T-cell (primary cell): ENCODE data around the gene NT5DC4. TPM values are rescaled to one million over a fixed set of nuclear protein-coding genes. Genes with fewer than 3 reads are reported as not detected.

Experiments
- ATAC-seq, 4 experiments: fragments of 200-7000 bp in 3 of 4; fragments of 150-1000 bp in 1 of 4; cut with Tn5 transposase; replicated peaks in 1 of 4; 1 replicate in 3 of 4; 2 replicates in 1 of 4; pipeline ENCODE4 v1.10.0; 2021; ENCODE audit warnings: moderate library complexity in 3 of 4, mild to moderate bottlenecking in 2 of 4, moderate number of reproducible peaks in 1 of 4
- CTCF ChIA-PET, 2 donors: fragments of 300-600 bp; sonication (Branson Sonifier 250); formaldehyde crosslinking; loops; one replicate each; lab custom pipeline; 2022; ENCODE audit warnings: antibody characterized with exemption in 2 of 2; lab: Charles Lee
- POLR2A ChIA-PET, 2 donors: fragments of 300-600 bp; sonication (Branson Sonifier 250); formaldehyde crosslinking; loops; one replicate each; lab custom pipeline; 2022; ENCODE audit warnings: antibody characterized with exemption in 2 of 2; lab: Charles Lee
- DNase-seq, 35 experiments: peaks; one replicate each; pipeline versions ENCODE4 v3.0.0 to v3.0.0-alpha.2; 2013 to 2023
- H3K27ac ChIP-seq: one replicate; pipeline ENCODE4 v1.5.1; 2013; ENCODE audit warnings: low read length
- H3K27me3 ChIP-seq, 2 experiments: replicated peaks in 1 of 2; 1 replicate in 1 of 2; 2 replicates in 1 of 2; pipeline versions ENCODE4 v1.6.1 to v1.7.0; 2013; ENCODE audit warnings: low read length in 1 of 2, mixed read lengths in 1 of 2; ENCODE audit not compliant: control insufficient read depth in 2 of 2, insufficient read depth in 2 of 2; ENCODE audit errors: extremely low read depth in 1 of 2
- H3K36me3 ChIP-seq, 2 donors: 1 replicate in 1 of 2; 2 replicates in 1 of 2; pipeline versions ENCODE4 v1.6.1 to v1.7.0; 2013; ENCODE audit warnings: low read length in 1 of 2; ENCODE audit not compliant: control insufficient read depth in 2 of 2, insufficient read depth in 1 of 2; ENCODE audit errors: extremely low read depth in 1 of 2
- H3K4me1 ChIP-seq, 2 experiments: 1 replicate in 1 of 2; 2 replicates in 1 of 2; pipeline versions ENCODE4 v1.6.1 to v1.7.0; 2013; ENCODE audit warnings: low read length in 2 of 2, mixed read lengths in 1 of 2; ENCODE audit not compliant: insufficient read depth in 2 of 2, control insufficient read depth in 1 of 2; ENCODE audit errors: extremely low read depth in 1 of 2
- H3K4me3 ChIP-seq, 2 donors: 1 replicate in 1 of 2; 2 replicates in 1 of 2; pipeline versions ENCODE4 v1.5.1 to v1.7.0; 2013; ENCODE audit warnings: mild to moderate bottlenecking in 2 of 2, low read length in 1 of 2, moderate library complexity in 1 of 2; ENCODE audit not compliant: control insufficient read depth in 1 of 2; ENCODE audit errors: extremely low read depth in 1 of 2
- H3K9me3 ChIP-seq: 2 replicates; pipeline ENCODE4 v1.7.0; 2013
- H3K27ac Mint-ChIP-seq, 2 donors: one replicate each; pipeline ENCODE4 v1.8.0; 2020 to 2021; ENCODE audit warnings: mild to moderate bottlenecking in 2 of 2, mixed read lengths in 2 of 2
- H3K27me3 Mint-ChIP-seq, 2 donors: one replicate each; pipeline ENCODE4 v1.8.0; 2021 to 2022; ENCODE audit warnings: mixed read lengths in 2 of 2
- H3K36me3 Mint-ChIP-seq: one replicate; pipeline ENCODE4 v1.8.0; 2021; ENCODE audit warnings: mixed read lengths
- H3K4me1 Mint-ChIP-seq, 3 donors: one replicate each; pipeline ENCODE4 v1.8.0; 2020 to 2022; ENCODE audit warnings: mixed read lengths in 3 of 3, mild to moderate bottlenecking in 1 of 3
- H3K4me3 Mint-ChIP-seq, 3 donors: one replicate each; pipeline ENCODE4 v1.8.0; 2020 to 2022; ENCODE audit warnings: mild to moderate bottlenecking in 3 of 3, mixed read lengths in 3 of 3, moderate library complexity in 3 of 3
- H3K9me3 Mint-ChIP-seq, 3 donors: one replicate each; pipeline ENCODE4 v1.8.0; 2020 to 2022; ENCODE audit warnings: mixed read lengths in 3 of 3
- WGBS: methylation state at CpG from one replicate; pipeline ENCODE4 v1.1.5; 2013; ENCODE audit warnings: missing lambda C conversion rate; ENCODE audit not compliant: insufficient coverage; 5-methylcytosine and 5-hydroxymethylcytosine counted together
- total RNA-seq, 35 experiments: library from RNA in 6 of 35; stranded (reverse) in 6 of 35; fragments of 120-200 nt in 1 of 35; gene quantifications; one replicate each; pipeline versions ENCODE4 v1.2.1 to v1.2.4 and lab custom pipeline; 2013 to 2026

The NT5DC4 gene
- total RNA-seq, 5 donors from 2014 or later (not counting 1 experiment from before 2014, with no cell fraction given) = not detected

DNA sequence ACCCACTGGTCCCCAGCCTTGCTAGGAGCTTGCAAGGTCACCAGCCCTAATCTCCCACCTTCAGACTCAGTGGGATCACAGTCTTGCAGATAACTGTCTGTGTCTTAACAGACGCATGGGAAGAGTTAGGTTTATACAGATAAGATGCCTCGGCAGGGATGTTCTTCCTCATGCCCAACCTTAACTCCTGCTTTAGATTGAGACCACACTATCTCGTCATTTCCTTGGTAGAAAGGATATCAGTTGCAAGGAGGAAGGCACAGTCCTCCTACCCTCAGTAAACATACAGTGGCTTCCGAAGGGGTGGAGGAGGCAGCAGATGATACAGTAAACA is 7.2 kb downstream of the NT5DC4 start:
- no peaks in the 10 kb centered on the region for H3K36me3 ChIP-seq
- ATAC-seq = no peak
- H3K9me3 ChIP-seq = no peaks in the 10 kb centered on the region
- H3K27ac ChIP-seq = no peak overlapping the region
- Mint-ChIP-seq H3K4me1 (peaks cover 5 to 8% (median 5%) of the 10 kb centered on the region in 3 donors), H3K36me3 (no peaks in the 10 kb centered on the region), H3K27ac (no peak overlapping the region), H3K4me3 (no peak overlapping the region), H3K9me3 (no peaks in the 10 kb centered on the region), H3K27me3 (peaks cover 0 to 4% of the 10 kb centered on the region in 2 donors)
- ChIA-PET POLR2A (no interaction called here), CTCF (interaction anchor here (0.6 to 5.6 kb wide), 7 partner anchors 12 to 128 kb away, joined by 3 to 38 read pairs (median 4); no protein-coding TSS in a partner anchor)
- WGBS = no CpG with 5 or more reads among the region's 4 CpGs
- H3K4me1 ChIP-seq = peaks cover 0 to 9% of the 10 kb centered on the region in 2 experiments
- H3K27me3 ChIP-seq = peaks cover 0 to 31% of the 10 kb centered on the region in 2 experiments
- no peak for DNase-seq
- H3K4me3 ChIP-seq = no peak overlapping the region

GRCh38 chr2:112728378-112729175 is 7.8 kb downstream of the NT5DC4 start:
- no peak overlapping the region for H3K4me3 ChIP-seq
- no peak for DNase-seq
- POLR2A ChIA-PET = no interaction called here
- H3K27me3 Mint-ChIP-seq = peaks cover 0 to 4% of the 10 kb centered on the region in 2 donors
- H3K36me3 Mint-ChIP-seq = no peaks in the 10 kb centered on the region
- no peak overlapping the region for H3K4me3 Mint-ChIP-seq
- H3K9me3 ChIP-seq = no peaks in the 10 kb centered on the region
- WGBS = 44% methylated on average over 5 of the region's 11 CpGs
- CTCF ChIA-PET = interaction anchor here (0.6 to 5.6 kb wide), 11 partner anchors 12 to 163 kb away, joined by 3 to 38 read pairs (median 3); no protein-coding TSS in a partner anchor
- H3K27me3 ChIP-seq = peaks cover 0 to 31% of the 10 kb centered on the region in 2 experiments
- no peaks in the 10 kb centered on the region for H3K9me3 Mint-ChIP-seq
- peaks cover 0 to 9% of the 10 kb centered on the region in 2 experiments for H3K4me1 ChIP-seq
- H3K27ac ChIP-seq = no peak overlapping the region
- ATAC-seq = no peak
- no peaks in the 10 kb centered on the region for H3K36me3 ChIP-seq
- peaks cover 5 to 8% (median 5%) of the 10 kb centered on the region in 3 donors for H3K4me1 Mint-ChIP-seq
- no peak overlapping the region for H3K27ac Mint-ChIP-seq

- ATAC-seq (no peak), DNase-seq (no peak)
- WGBS = 91% methylated on average over 7 of the region's 8 CpGs
- H3K27me3 ChIP-seq = peaks cover 0 to 26% of the 10 kb centered on the region in 2 experiments
- H3K4me1 Mint-ChIP-seq = peaks cover 5 to 8% (median 5%) of the 10 kb centered on the region in 3 donors
- no peak overlapping the region for H3K4me3 ChIP-seq
- no peak overlapping the region for H3K4me3 Mint-ChIP-seq
- CTCF ChIA-PET = interaction anchor here (0.6 to 0.9 kb wide), 4 partner anchors 22 to 132 kb away, joined by 3 to 5 read pairs (median 3); no protein-coding TSS in a partner anchor
- POLR2A ChIA-PET = interaction anchor here in 1 of 2 donors (0.6 kb wide), 1 partner anchor 93 kb away, joined by 4 read pairs; no protein-coding TSS in a partner anchor
- no peak overlapping the region for H3K27ac Mint-ChIP-seq
- H3K9me3 ChIP-seq = no peaks in the 10 kb centered on the region
- H3K4me1 ChIP-seq = peaks cover 0 to 9% of the 10 kb centered on the region in 2 experiments
- peaks cover 0 to 4% of the 10 kb centered on the region in 2 donors for H3K27me3 Mint-ChIP-seq
- no peak overlapping the region for H3K27ac ChIP-seq
- H3K9me3 Mint-ChIP-seq = no peaks in the 10 kb centered on the region
- H3K36me3 Mint-ChIP-seq = no peaks in the 10 kb centered on the region
- H3K36me3 ChIP-seq = no peaks in the 10 kb centered on the region
Measured at GRCh38 chr2:112730216-112730615, 9.4 kb downstream of the NT5DC4 start.

DNA sequence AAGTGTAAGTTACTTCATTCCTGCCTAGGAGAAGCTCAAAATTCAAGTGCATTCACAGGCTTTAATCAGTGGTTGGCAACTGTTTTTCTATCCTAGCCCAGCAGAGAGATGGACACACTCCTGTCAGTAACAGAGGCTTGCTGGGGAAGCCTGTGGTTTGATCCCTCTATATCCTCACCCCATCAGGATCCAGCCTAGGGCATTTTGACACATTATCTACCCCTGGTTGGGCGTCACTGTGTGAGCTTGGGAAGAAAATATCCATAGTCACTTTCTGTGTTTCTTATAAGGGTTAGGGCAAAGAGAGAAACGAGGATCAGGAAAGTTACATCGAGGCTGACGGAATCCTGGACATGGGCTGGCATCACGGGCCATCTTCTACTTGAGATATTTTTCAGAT is 10.0 kb downstream of the NT5DC4 start:
- H3K4me1 Mint-ChIP-seq = peaks cover 5 to 8% (median 5%) of the 10 kb centered on the region in 3 donors
- ATAC-seq = no peak
- peaks cover 0 to 26% of the 10 kb centered on the region in 2 experiments for H3K27me3 ChIP-seq
- no peak overlapping the region for H3K27ac ChIP-seq
- no peak overlapping the region for H3K4me3 Mint-ChIP-seq
- H3K36me3 Mint-ChIP-seq = no peaks in the 10 kb centered on the region
- H3K4me3 ChIP-seq = no peak overlapping the region
- H3K9me3 ChIP-seq = no peaks in the 10 kb centered on the region
- DNase-seq = no peak
- H3K4me1 ChIP-seq = peaks cover 0 to 9% of the 10 kb centered on the region in 2 experiments
- H3K9me3 Mint-ChIP-seq = no peaks in the 10 kb centered on the region
- H3K27me3 Mint-ChIP-seq = peaks cover 0 to 4% of the 10 kb centered on the region in 2 donors
- no peak overlapping the region for H3K27ac Mint-ChIP-seq
- POLR2A ChIA-PET = interaction anchor here in 1 of 2 donors (0.9 kb wide), 1 partner anchor 131 kb away, joined by 5 read pairs; no protein-coding TSS in a partner anchor
- WGBS = no CpG with 5 or more reads among the region's 5 CpGs
- CTCF ChIA-PET = interaction anchor here in 1 of 2 donors (0.7 kb wide), 1 partner anchor 111 kb away, joined by 5 read pairs; no protein-coding TSS in a partner anchor
- no peaks in the 10 kb centered on the region for H3K36me3 ChIP-seq

- Histone ChIP-seq H3K9me3 (no peaks in the 10 kb centered on the region), H3K36me3 (no peaks in the 10 kb centered on the region), H3K4me3 (no peak overlapping the region), H3K27me3 (peaks cover 0 to 23% of the 10 kb centered on the region in 2 experiments), H3K4me1 (peaks cover 0 to 6% of the 10 kb centered on the region in 2 experiments), H3K27ac (no peak overlapping the region)
- DNase-seq = no peak
- ATAC-seq = no peak
- H3K27me3 Mint-ChIP-seq = peaks cover 0 to 4% of the 10 kb centered on the region in 2 donors
- ChIA-PET POLR2A (interaction anchor here in 1 of 2 donors (0.9 kb wide), 1 partner anchor 131 kb away, joined by 5 read pairs; no protein-coding TSS in a partner anchor), CTCF (interaction anchor here (0.5 to 0.7 kb wide), 3 partner anchors 46 to 853 kb away, joined by 3 to 6 read pairs (median 3); no protein-coding TSS in a partner anchor)
- H3K4me3 Mint-ChIP-seq = no peak overlapping the region
- H3K4me1 Mint-ChIP-seq = peaks cover 4 to 7% (median 4%) of the 10 kb centered on the region in 3 donors
- H3K9me3 Mint-ChIP-seq = no peaks in the 10 kb centered on the region
- H3K36me3 Mint-ChIP-seq = no peaks in the 10 kb centered on the region
- no CpG with 5 or more reads among the region's 2 CpGs for WGBS
- no peak overlapping the region for H3K27ac Mint-ChIP-seq
Measured at GRCh38 chr2:112731479-112731878, 10.7 kb downstream of the NT5DC4 start.

- no peak overlapping the region for H3K27ac ChIP-seq
- POLR2A ChIA-PET = no interaction called here
Measured at GRCh38 chr2:112733456-112733855, 12.6 kb downstream of the NT5DC4 start.

More at GRCh38 chr2:112733456-112733855, 12.6 kb downstream of the NT5DC4 start:
- ATAC-seq (no peak), DNase-seq (no peak)
- no peaks in the 10 kb centered on the region for H3K4me1 ChIP-seq
- H3K36me3 ChIP-seq = no peaks in the 10 kb centered on the region
- 92% methylated on average over 3 of the region's 4 CpGs for WGBS
- no peaks in the 10 kb centered on the region for H3K36me3 Mint-ChIP-seq
- no peak overlapping the region for H3K4me3 ChIP-seq
- H3K4me3 Mint-ChIP-seq = no peak overlapping the region
- H3K27me3 ChIP-seq = peaks cover 0 to 7% of the 10 kb centered on the region in 2 experiments
- no peak overlapping the region for H3K27ac Mint-ChIP-seq
- CTCF ChIA-PET = interaction anchor here in 1 of 2 donors (0.7 kb wide), 1 partner anchor 21 kb away, joined by 4 read pairs; no protein-coding TSS in a partner anchor
- H3K4me1 Mint-ChIP-seq = no peaks in the 10 kb centered on the region
- H3K9me3 ChIP-seq = no peaks in the 10 kb centered on the region
- no peaks in the 10 kb centered on the region for H3K9me3 Mint-ChIP-seq
- no peaks in the 10 kb centered on the region for H3K27me3 Mint-ChIP-seq
